GM12892 (cell line): ENCODE measurements around the gene TPRKB.

ENCODE experiments used
- POLR2A ChIP-seq: IDR thresholded peaks from 2 replicates; pipeline ENCODE4 v1.6.1; 2011; ENCODE audit warnings: low read depth, low read length, control low read depth
- POLR2AphosphoS5 ChIP-seq: IDR thresholded peaks from 2 replicates; pipeline ENCODE4 v1.6.1; 2011; ENCODE audit warnings: low read depth, low read length, control low read depth

DNA sequence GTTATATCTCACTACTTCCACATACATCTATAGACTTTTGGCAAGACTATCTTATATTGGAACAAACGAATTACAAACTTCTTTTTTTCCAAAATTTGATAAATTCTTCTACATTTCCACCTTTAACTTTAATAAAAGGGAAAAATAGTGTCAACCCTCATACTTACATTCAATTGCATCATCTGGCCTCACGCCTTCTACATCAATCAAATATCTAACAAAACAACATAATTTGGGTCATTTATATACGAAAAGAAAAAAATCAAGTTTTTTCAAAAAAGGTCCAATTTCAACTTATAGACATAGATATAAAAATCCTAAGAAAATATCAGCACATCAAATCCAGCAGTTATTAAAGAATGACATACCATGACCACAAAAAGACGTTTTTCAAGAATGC, 29.8 kb upstream of the TPRKB start:
- TF ChIP-seq POLR2AphosphoS5 (no peak), POLR2A (no peak)
